Measurements from ENCODE around the gene ZFX. TPM values are rescaled to one million over a fixed set of nuclear protein-coding genes. Genes with fewer than 3 reads are reported as not detected.

ZFX gene
- total RNA-seq, 1 donor from 2014 or later: 72.8 TPM

DNA sequence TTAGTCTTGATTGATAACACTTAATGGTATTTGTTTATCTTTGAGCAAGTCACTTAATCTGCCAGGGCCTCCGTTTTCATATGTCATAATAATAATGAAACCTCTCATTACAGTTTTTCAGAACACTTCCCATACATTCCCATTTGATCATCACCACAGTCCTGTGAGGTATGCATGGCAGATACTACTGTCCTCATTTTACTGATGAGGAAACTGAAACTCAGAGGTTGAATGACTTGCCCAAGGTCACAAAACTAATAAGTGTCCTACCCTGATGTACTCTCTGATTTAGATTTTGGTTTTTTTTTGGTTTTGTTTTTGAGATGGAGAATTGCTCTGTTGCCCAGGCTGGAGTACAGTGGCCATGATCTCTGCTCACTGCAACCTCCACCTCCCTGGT lies 25.7 kb downstream of the ZFX start:
- no peaks in the 10 kb centered on the region for H3K9me3 Mint-ChIP-seq (ENCODE audit: low read depth)
- no peaks in the 10 kb centered on the region for H3K27me3 Mint-ChIP-seq (ENCODE audit: low read depth)
- no peak for DNase-seq (ENCODE audit: low spot score)
- H3K36me3 Mint-ChIP-seq (ENCODE audit: low read depth): peaks cover 28% of the 10 kb centered on the region
- H3K27ac Mint-ChIP-seq (ENCODE audit: unreplicated experiment): no peak overlapping the region
- TF ChIP-seq, protein P1, sequence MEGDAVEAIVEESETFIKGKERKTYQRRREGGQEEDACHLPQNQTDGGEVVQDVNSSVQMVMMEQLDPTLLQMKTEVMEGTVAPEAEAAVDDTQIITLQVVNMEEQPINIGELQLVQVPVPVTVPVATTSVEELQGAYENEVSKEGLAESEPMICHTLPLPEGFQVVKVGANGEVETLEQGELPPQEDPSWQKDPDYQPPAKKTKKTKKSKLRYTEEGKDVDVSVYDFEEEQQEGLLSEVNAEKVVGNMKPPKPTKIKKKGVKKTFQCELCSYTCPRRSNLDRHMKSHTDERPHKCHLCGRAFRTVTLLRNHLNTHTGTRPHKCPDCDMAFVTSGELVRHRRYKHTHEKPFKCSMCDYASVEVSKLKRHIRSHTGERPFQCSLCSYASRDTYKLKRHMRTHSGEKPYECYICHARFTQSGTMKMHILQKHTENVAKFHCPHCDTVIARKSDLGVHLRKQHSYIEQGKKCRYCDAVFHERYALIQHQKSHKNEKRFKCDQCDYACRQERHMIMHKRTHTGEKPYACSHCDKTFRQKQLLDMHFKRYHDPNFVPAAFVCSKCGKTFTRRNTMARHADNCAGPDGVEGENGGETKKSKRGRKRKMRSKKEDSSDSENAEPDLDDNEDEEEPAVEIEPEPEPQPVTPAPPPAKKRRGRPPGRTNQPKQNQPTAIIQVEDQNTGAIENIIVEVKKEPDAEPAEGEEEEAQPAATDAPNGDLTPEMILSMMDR (IDR thresholded peaks at IDR 0.05): no peak
- peaks cover 23% of the 10 kb centered on the region for H3K4me1 Mint-ChIP-seq (ENCODE audit: low read depth)
- H3K4me3 Mint-ChIP-seq (ENCODE audit: unreplicated experiment): no peak overlapping the region

GRCh38 chrX:24178441-24178840 lies 28.9 kb downstream of the ZFX start:
- no peaks in the 10 kb centered on the region for H3K27me3 Mint-ChIP-seq (ENCODE audit: low read depth)
- TF ChIP-seq, protein P1 (IDR thresholded peaks at IDR 0.05): no peak
- H3K9me3 Mint-ChIP-seq (ENCODE audit: low read depth): no peaks in the 10 kb centered on the region
- peaks cover 23% of the 10 kb centered on the region for H3K36me3 Mint-ChIP-seq (ENCODE audit: low read depth)
- H3K4me1 Mint-ChIP-seq (ENCODE audit: low read depth): no peaks in the 10 kb centered on the region
- H3K27ac Mint-ChIP-seq (ENCODE audit: unreplicated experiment): no peak overlapping the region
- DNase-seq (ENCODE audit: low spot score): no peak
- H3K4me3 Mint-ChIP-seq (ENCODE audit: unreplicated experiment): no peak overlapping the region

- Mint-ChIP-seq H3K4me3 (ENCODE audit: unreplicated experiment) (no peak overlapping the region), H3K36me3 (ENCODE audit: low read depth) (peaks cover 13% of the 10 kb centered on the region), H3K9me3 (ENCODE audit: low read depth) (no peaks in the 10 kb centered on the region), H3K27me3 (ENCODE audit: low read depth) (no peaks in the 10 kb centered on the region), H3K27ac (ENCODE audit: unreplicated experiment) (no peak overlapping the region), H3K4me1 (ENCODE audit: low read depth) (peaks cover 10% of the 10 kb centered on the region)
- no peak for DNase-seq (ENCODE audit: low spot score)
- TF ChIP-seq, protein P1 (IDR thresholded peaks at IDR 0.05): no peak
These were observed 34.5 kb downstream of the ZFX start for GRCh38 chrX:24184018-24184417.

DNA sequence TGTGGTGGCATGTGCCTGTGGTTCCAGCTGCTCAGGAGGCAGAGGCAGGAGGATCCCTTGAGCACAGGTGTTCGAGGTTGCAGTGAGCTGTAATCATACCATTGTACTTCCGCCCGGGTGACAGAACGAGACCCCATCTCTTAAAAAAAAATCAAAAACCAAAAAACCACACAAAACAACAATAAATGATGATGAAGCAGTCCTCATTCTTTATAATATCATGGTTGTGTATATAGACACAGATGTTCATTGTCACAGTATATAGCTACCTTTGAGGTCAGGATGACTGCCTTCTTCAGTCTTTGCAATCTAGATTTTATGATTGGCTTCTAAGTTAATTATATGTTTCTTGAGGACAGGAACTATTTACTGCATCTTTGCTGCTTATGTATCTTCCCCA lies 37.0 kb downstream of the ZFX start:
- Mint-ChIP-seq H3K27ac (ENCODE audit: unreplicated experiment) (no peak overlapping the region), H3K9me3 (ENCODE audit: low read depth) (no peaks in the 10 kb centered on the region), H3K36me3 (ENCODE audit: low read depth) (peaks cover 6% of the 10 kb centered on the region), H3K4me3 (ENCODE audit: unreplicated experiment) (no peak overlapping the region), H3K27me3 (ENCODE audit: low read depth) (no peaks in the 10 kb centered on the region), H3K4me1 (ENCODE audit: low read depth) (peaks cover 20% of the 10 kb centered on the region)
- TF ChIP-seq, protein P1 (IDR thresholded peaks at IDR 0.05): no peak
- DNase-seq (ENCODE audit: low spot score): no peak

DNA sequence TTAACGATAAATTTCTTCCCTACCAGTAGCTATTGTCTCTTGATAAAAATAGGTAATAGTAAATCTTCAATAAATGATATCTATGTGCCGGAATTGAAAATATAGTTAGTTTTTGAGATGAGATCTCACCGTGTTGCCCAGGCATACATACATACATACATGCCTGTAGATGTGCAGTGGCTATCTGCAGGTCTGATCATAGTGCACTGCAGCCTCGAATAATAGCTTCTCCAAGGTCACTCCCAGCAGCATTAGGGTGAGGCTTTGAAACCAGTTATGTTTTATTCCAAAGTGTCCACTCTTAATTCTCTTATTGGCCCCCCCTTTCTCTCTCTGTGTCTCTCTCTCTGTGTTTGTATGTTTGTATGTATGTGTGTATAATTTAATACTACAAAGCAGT lies 37.5 kb downstream of the ZFX start:
- H3K27ac Mint-ChIP-seq (ENCODE audit: unreplicated experiment): no peak overlapping the region
- H3K4me1 Mint-ChIP-seq (ENCODE audit: low read depth): peaks cover 21% of the 10 kb centered on the region
- no peak for DNase-seq (ENCODE audit: low spot score)
- H3K36me3 Mint-ChIP-seq (ENCODE audit: low read depth): peaks cover 6% of the 10 kb centered on the region
- no peak overlapping the region for H3K4me3 Mint-ChIP-seq (ENCODE audit: unreplicated experiment)
- H3K27me3 Mint-ChIP-seq (ENCODE audit: low read depth): no peaks in the 10 kb centered on the region
- TF ChIP-seq, protein P1 (IDR thresholded peaks at IDR 0.05): no peak
- H3K9me3 Mint-ChIP-seq (ENCODE audit: low read depth): no peaks in the 10 kb centered on the region
